Measurements from ENCODE around the gene ALG12. TPM values are rescaled to one million over a fixed set of nuclear protein-coding genes. Genes with fewer than 3 reads are reported as not detected.

The ALG12 gene
- polyA plus RNA-seq, 1 donor from 2014 or later, result 14.3 TPM

DNA sequence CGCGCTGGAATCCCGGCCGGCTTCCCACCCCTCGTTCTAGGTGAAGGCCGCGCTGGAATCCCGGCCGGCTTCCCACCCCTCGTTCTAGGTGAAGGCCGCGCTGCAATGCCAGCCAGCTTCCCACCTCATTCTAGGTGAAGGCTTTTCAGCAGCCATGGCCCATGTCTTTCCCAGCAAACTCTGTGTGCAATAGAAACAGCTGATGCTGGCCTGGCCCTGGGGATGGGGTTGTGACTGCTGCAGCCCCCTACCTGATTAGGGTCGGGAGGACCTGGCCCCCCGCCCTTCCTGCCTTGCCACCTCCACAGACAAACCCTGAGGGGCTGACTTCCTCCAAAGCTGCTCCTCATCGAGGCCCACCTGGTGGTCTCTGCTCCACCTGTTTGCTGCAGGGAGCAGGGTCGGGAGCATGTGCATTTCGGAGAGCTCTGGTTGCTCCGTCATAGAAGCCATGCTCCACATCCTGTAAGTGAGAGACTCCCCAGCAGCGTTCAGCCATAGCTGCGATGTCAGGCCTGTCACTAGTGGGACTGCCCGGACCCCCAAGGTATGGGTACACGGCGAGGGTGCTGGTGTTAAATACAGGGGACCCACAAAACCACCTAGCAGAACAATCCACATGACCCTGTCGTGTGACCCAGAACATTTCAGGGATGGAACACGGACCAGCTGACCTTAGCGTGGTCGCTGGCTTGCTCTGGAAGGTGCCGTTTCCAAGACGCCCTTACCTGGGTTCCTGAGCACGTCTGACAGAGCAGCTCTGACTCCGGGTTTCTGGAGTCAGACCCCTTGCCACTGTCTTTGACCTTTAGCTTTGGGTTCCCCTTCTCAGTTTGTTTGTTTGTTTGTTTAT lies 61.2 kb downstream of the ALG12 start:
- Histone ChIP-seq H3K79me2 (replicated peaks; ENCODE audit: insufficient read depth, low read length) (peaks cover 66% of the 10 kb centered on the region), H3K9me3 (ENCODE audit: low read length) (no peaks in the 10 kb centered on the region), H3K9me2 (ENCODE audit: insufficient read depth, low read length) (no peaks in the 10 kb centered on the region), H3K36me3 (ENCODE audit: insufficient read depth, low read length) (no peaks in the 10 kb centered on the region), H3F3A (ENCODE audit: insufficient read depth, low read length, poor library complexity, severe bottlenecking) (no peaks in the 10 kb centered on the region), H2AFZ (ENCODE audit: low read depth, low read length) (no peak overlapping the region), H3K27me3 (ENCODE audit: insufficient read depth, low read depth, low read length) (no peaks in the 10 kb centered on the region), H3K9ac (ENCODE audit: low read length) (no peak overlapping the region), H3K4me3 (ENCODE audit: low read length) (no peak overlapping the region), H4K20me1 (ENCODE audit: insufficient read depth) (no peaks in the 10 kb centered on the region), H3K27ac (ENCODE audit: low read length) (no peak overlapping the region), H3K4me2 (ENCODE audit: low read length) (no peak overlapping the region)
- TF ChIP-seq POLR2AphosphoS5 (IDR thresholded peaks at IDR 0.05) (no peak), MXI1 (conservative IDR thresholded peaks at IDR 0.05; ENCODE audit: poor library complexity, severe bottlenecking) (no peak), TAF1 (IDR thresholded peaks at IDR 0.05; ENCODE audit: low read depth) (no peak), EZH2 (IDR thresholded peaks at IDR 0.05; ENCODE audit: borderline replicate concordance, insufficient read depth, low read length, poor library complexity, severe bottlenecking) (no peak), EP300 (conservative IDR thresholded peaks at IDR 0.05; ENCODE audit: poor library complexity, severe bottlenecking) (no peak), SMC3 (conservative IDR thresholded peaks at IDR 0.05; ENCODE audit: poor library complexity) (no peak), RAD21 (conservative IDR thresholded peaks at IDR 0.05) (no peak)
- TF ChIP-seq, protein P1, sequence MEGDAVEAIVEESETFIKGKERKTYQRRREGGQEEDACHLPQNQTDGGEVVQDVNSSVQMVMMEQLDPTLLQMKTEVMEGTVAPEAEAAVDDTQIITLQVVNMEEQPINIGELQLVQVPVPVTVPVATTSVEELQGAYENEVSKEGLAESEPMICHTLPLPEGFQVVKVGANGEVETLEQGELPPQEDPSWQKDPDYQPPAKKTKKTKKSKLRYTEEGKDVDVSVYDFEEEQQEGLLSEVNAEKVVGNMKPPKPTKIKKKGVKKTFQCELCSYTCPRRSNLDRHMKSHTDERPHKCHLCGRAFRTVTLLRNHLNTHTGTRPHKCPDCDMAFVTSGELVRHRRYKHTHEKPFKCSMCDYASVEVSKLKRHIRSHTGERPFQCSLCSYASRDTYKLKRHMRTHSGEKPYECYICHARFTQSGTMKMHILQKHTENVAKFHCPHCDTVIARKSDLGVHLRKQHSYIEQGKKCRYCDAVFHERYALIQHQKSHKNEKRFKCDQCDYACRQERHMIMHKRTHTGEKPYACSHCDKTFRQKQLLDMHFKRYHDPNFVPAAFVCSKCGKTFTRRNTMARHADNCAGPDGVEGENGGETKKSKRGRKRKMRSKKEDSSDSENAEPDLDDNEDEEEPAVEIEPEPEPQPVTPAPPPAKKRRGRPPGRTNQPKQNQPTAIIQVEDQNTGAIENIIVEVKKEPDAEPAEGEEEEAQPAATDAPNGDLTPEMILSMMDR (IDR thresholded peaks at IDR 0.05; ENCODE audit: poor library complexity, severe bottlenecking), result no peak
- TF ChIP-seq, protein P2, sequence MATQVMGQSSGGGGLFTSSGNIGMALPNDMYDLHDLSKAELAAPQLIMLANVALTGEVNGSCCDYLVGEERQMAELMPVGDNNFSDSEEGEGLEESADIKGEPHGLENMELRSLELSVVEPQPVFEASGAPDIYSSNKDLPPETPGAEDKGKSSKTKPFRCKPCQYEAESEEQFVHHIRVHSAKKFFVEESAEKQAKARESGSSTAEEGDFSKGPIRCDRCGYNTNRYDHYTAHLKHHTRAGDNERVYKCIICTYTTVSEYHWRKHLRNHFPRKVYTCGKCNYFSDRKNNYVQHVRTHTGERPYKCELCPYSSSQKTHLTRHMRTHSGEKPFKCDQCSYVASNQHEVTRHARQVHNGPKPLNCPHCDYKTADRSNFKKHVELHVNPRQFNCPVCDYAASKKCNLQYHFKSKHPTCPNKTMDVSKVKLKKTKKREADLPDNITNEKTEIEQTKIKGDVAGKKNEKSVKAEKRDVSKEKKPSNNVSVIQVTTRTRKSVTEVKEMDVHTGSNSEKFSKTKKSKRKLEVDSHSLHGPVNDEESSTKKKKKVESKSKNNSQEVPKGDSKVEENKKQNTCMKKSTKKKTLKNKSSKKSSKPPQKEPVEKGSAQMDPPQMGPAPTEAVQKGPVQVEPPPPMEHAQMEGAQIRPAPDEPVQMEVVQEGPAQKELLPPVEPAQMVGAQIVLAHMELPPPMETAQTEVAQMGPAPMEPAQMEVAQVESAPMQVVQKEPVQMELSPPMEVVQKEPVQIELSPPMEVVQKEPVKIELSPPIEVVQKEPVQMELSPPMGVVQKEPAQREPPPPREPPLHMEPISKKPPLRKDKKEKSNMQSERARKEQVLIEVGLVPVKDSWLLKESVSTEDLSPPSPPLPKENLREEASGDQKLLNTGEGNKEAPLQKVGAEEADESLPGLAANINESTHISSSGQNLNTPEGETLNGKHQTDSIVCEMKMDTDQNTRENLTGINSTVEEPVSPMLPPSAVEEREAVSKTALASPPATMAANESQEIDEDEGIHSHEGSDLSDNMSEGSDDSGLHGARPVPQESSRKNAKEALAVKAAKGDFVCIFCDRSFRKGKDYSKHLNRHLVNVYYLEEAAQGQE (IDR thresholded peaks at IDR 0.05; ENCODE audit: borderline replicate concordance), result no peak

DNA sequence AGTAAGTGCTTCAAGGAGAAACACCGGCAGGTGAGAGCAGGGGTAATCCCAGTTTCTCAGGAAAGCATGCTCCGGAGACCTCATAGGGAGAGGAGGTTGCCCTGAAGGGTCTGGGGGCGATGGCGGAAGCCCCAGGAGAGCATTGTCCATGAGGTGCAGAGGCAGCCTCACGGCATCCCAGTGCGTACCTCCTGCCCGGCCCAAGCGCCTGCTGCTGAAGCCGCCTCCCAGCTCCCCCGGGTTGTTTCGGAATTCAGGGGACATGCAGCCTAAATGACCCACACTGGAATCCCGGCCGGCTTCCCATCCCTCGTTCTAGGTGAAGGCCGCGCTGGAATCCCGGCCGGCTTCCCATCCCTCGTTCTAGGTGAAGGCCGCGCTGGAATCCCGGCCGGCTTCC lies 61.9 kb downstream of the ALG12 start:
- Histone ChIP-seq H3K4me3 (ENCODE audit: low read length) (peak overlapping the region; percentile 88), H3K27me3 (ENCODE audit: insufficient read depth, low read depth, low read length) (peaks cover 5% of the 10 kb centered on the region), H3K9ac (ENCODE audit: low read length) (no peak overlapping the region), H3K79me2 (replicated peaks; ENCODE audit: insufficient read depth, low read length) (peaks cover 59% of the 10 kb centered on the region), H2AFZ (ENCODE audit: low read depth, low read length) (no peak overlapping the region), H3K4me2 (ENCODE audit: low read length) (no peak overlapping the region), H3K27ac (ENCODE audit: low read length) (no peak overlapping the region), H3K9me3 (ENCODE audit: low read length) (no peaks in the 10 kb centered on the region), H4K20me1 (ENCODE audit: insufficient read depth) (no peaks in the 10 kb centered on the region), H3F3A (ENCODE audit: insufficient read depth, low read length, poor library complexity, severe bottlenecking) (no peaks in the 10 kb centered on the region), H3K36me3 (ENCODE audit: insufficient read depth, low read length) (no peaks in the 10 kb centered on the region), H3K9me2 (ENCODE audit: insufficient read depth, low read length) (no peaks in the 10 kb centered on the region)
- no peak for TF ChIP-seq POLR2AphosphoS5 (IDR thresholded peaks at IDR 0.05)
- TF ChIP-seq, protein P1 (IDR thresholded peaks at IDR 0.05; ENCODE audit: poor library complexity, severe bottlenecking), result no peak

All from neural cell (in vitro differentiated cells).